HG02870 (cell line): ENCODE results near the gene SLC37A2.
"Not testable (repeated sequence)": the region's sequence is repeated elsewhere in the genome, so short reads cannot be mapped to it uniquely, and the experiment has no call there.

Source experiments
- ATAC-seq: cut with Tn5 transposase; IDR thresholded peaks from one replicate; pipeline ENCODE4 v1.9.1; 2021; ENCODE audit warnings: mild to moderate bottlenecking, moderate library complexity; ENCODE audit not compliant: unreplicated experiment

The SLC37A2 gene

GRCh38 chr11:125062931-125063428, at the start of gene SLC37A2:
TSS of gene SLC37A2 (plus strand) at chr11:125063305. CDS start at chr11:125063368, 63 bp downstream.
- ATAC-seq, result peak; percentile 84

- no peak for ATAC-seq
Observed at GRCh38 chr11:125016413-125016812, 46.7 kb upstream of the SLC37A2 start.

DNA sequence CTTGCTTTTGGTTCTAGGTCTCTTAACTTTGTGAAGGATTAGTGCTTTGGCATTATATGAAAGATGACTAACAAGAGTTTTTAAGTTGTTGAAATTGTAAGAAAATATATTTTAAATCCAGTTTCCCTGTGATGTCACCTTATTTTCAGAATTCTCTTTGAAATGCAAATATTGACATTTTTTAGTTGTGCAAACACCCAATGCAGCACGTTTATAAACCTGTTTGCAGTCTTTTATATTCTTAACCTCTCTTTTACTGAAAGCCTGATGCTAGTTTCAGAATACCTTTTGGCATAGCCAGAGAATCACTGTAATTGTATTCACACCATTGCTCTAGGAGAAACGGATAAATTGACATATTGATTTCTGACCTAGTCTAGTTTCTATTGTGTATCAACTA, 42.8 kb upstream of the SLC37A2 start:
- ATAC-seq, result no peak

DNA sequence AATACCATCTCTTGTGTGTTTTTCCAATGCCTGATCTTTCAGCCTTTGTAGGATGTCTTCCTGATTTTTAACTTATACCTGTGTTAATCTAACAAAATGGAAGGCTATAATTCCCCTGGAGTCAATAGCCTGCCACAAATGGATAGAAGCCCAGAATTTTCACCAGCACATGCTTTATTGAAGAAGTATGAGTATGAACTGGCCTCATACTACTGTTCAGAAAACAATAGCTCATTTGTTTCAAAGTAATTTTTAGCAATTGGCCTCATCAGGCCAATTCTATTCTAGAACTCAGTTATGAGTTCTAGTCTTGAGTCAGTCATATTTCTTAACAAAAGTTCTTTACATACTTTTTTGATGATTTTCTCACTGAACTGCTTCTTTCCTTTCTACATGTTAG, 40.6 kb upstream of the SLC37A2 start:
- no peak for ATAC-seq

DNA sequence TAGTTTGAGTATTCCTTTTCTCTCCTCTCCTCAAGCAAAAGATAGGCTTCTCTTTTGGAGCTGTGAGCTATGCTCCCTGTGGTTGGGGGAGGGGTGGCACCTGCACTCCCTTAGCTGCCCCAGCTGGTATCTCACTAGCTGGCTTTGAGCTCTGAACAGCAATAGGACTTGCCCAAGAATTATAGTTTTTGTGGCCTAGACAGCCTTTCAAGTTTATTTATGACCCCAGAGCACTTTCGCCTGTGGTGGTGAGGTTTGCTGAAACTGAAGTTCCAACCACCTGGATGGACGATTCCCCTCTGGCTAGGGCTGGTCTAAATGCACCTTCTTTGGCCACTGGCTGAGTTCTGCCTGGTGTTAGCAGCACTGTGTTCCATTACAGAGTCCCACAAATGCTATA, 37.1 kb upstream of the SLC37A2 start:
- ATAC-seq, result no peak

GRCh38 chr11:125029431-125029830, 33.7 kb upstream of the SLC37A2 start:
- ATAC-seq, result not testable (repeated sequence)

GRCh38 chr11:125036933-125037332, 26.2 kb upstream of the SLC37A2 start:
- ATAC-seq, result no peak

GRCh38 chr11:125049164-125049792, 13.8 kb upstream of the SLC37A2 start:
- no peak for ATAC-seq

DNA sequence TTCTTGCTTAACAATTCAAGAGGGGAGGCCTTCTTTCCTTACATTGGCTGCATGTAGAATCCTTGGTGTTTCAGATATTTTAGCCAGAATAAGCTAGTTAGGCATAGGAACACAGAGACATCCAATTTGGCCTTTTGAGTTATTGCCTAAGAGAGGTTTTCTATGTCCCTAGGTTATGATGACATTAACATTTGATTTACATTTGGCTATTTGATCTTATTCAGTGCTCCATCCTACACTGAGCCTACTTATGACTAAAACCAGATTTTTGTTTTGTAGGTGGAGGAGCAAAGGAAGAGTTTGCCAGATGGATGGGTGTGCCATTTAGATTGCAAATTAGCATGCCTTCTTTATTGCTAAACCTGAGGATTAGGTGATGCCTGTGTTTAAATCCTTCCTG, 11.1 kb upstream of the SLC37A2 start:
- ATAC-seq, result no peak

DNA sequence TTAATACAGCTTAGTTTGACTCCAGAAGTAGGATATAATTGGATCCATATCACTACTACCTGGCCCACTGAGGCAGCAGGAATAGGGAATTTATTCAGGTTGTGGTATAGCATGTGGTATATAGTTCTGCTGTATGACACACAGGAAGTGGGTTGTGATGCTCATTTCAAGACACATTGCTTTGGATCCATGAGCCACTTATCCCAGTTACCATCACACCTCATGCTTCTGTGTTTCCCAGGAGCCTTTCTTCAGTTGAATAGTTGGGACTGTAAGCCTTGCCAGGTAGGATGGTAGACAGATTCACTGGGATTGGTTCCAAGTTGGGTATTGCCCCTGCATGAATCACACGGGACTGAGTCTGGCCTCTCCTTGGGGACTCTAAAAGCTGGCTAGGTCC, 9.9 kb upstream of the SLC37A2 start:
- ATAC-seq, result no peak

DNA sequence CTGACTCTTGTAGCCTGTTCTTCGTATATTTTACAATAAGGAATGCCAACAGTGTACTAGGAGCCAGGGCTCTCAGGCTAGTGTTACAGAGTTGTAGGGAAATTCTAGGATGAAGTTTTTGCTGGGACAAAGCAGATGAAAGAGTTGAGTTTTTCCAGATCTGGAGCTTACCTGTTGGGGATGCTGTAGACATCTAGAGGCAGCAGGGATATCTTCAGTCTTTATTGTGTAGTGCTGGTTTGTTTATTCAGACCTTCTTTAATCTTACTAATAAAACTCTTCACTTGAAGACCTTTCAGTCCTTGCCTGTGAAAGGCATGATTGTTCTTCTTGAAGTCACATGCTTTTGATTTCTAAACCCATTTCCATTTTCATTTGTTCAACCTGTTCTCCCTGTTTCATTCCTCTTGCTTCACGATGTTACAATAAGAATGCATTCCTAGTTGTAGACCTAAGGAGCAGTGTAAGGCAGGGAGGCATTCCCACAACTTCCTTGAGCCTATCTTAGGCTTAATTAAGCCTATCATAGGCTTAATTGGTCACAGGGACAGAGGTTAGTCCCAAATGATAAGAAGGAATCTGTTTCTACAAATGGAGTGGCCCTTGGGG, 7.9 kb upstream of the SLC37A2 start:
- ATAC-seq, result no peak

DNA sequence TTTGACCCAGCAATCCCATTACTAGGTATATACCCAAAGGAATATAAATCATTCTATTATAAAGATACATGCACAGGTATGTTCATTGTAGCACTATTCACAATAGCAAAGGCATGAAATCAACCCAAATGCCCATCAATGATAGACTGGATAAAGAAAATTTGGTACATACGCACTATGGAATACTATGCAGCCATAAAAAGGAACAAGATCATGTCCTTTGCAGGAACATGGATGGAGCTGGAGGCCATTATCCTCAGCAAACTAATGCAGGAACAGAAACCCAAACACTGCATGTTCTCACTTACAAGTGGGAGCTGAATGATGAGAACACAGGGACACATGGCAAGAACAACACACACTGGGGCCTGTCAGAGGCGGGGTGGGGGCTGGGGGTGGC, 7.0 kb upstream of the SLC37A2 start:
- ATAC-seq, result not testable (repeated sequence)

DNA sequence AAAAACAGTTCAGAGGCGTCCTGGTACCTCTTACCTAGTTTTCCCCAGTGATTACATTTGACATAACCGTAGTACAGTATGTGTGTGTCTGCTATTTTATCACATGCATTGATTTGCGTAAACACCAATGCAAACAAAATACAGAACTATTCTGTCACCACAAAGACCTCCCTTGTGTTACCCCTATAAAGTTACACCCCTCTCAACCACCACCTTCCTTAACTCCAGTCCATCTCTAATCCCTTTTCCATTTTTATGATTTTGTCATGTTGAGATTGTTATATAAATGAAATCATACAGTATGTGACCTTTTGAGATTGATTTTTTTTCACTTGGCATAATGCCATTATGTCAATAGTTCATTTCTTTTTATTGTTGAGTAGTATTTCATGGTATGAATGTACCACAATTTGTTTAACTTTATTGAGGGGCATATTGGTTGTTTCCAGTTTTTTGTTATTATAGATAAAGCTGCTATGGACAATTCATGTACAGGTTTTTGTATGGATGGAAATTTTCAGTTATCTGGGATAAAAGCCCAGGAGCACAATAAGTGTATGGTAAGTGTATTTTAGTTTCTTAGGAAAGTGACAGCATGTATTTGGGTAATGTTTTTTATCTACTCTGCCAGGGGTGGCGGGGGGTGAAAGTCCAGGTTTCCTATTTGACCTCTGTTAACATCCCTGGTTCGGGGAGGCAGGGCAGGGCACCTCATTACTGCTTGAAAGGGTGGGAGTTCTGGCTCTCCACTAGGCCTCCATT, 6.0 kb upstream of the SLC37A2 start:
- ATAC-seq, result no peak

DNA sequence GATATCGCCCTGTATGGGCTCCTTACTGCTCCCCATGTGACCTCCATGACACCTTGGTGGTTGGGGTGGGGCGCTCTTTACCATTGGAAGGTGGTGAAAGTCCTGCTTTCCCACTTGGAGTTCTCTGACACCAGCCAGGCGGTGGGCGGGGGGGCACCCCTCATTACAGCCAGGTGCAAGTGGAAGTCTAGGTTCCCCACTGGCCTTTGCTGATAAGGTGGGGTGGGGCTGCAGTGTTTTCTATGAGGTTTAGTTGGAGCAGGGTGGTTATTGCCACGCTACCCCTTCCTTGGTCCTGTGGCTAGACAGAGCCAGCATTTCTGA, 5.5 kb upstream of the SLC37A2 start:
- ATAC-seq, result no peak

GRCh38 chr11:125061281-125061680, 1.8 kb upstream of the SLC37A2 start:
- ATAC-seq, result no peak

- ATAC-seq, result peak; percentile 2
Observed at GRCh38 chr11:125062218-125062930, 731 bp upstream of the SLC37A2 start.

GRCh38 chr11:125063429-125064043, 431 bp downstream of the SLC37A2 start:
- ATAC-seq, result peak; percentile 18

GRCh38 chr11:125064070-125064469, 965 bp downstream of the SLC37A2 start:
- no peak for ATAC-seq

GRCh38 chr11:125068368-125068767, 5.3 kb downstream of the SLC37A2 start:
- no peak for ATAC-seq

- ATAC-seq, result no peak
Observed at GRCh38 chr11:125069008-125069407, 5.9 kb downstream of the SLC37A2 start.

DNA sequence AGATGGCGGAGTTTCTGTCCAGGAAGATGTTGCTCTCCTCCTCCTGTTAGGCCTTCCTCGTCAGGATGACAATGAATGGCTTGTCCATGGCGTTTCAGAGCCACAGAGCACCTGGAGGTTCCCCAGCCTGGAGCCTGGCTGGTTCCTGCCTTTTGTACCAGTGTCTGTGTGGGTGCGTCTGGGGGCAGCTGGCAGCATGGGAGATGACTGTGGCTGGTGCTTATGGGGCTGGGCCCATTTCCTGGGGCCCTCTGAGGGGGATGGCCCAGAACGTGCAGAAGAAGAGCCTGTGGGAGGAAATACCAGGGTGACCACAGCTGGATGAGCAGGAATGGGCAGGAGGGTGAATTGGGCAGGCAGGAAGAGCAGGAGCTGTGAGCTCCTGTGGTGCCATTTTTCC, 6.7 kb downstream of the SLC37A2 start:
- no peak for ATAC-seq
